ENCODE data around the gene PRSS27. TPM values are rescaled to one million over a fixed set of nuclear protein-coding genes. Genes with fewer than 3 reads are reported as not detected.

PRSS27 gene
- 0.97 TPM for polyA plus RNA-seq (2013, experiment 1 of 2; ENCODE audit: insufficient read length)
- polyA plus RNA-seq (2013, experiment 2 of 2; ENCODE audit: insufficient read length) = 1.00 TPM

GRCh38 chr16:2720064-2720457 lies at the start of gene PRSS27:
PRSS27 (minus strand) TSS chr16:2720224; CDS start chr16:2720160, 64 bp downstream.
- no peak for DNase-seq

GRCh38 chr16:2769675-2770056 lies 49.6 kb upstream of the PRSS27 start:
- DNase-seq = no peak

- no peak for DNase-seq
These were observed 49.1 kb upstream of the PRSS27 start for GRCh38 chr16:2769100-2769529.

- DNase-seq = no peak
These were observed 48.5 kb upstream of the PRSS27 start for GRCh38 chr16:2768403-2769089.

- no peak for DNase-seq
These were observed 47.9 kb upstream of the PRSS27 start for GRCh38 chr16:2767891-2768290.

- no peak for DNase-seq
These were observed 47.2 kb upstream of the PRSS27 start for GRCh38 chr16:2767140-2767731.

GRCh38 chr16:2766430-2767139 lies 46.6 kb upstream of the PRSS27 start:
- no peak for DNase-seq

GRCh38 chr16:2765462-2766404 lies 45.7 kb upstream of the PRSS27 start:
- no peak for DNase-seq

GRCh38 chr16:2764718-2765117 lies 44.7 kb upstream of the PRSS27 start:
- DNase-seq = no peak

- no peak for DNase-seq
These were observed 43.1 kb upstream of the PRSS27 start for GRCh38 chr16:2763173-2763572.

- no peak for DNase-seq
These were observed 42.7 kb upstream of the PRSS27 start for GRCh38 chr16:2762711-2763110.

GRCh38 chr16:2761886-2762583 lies 42.0 kb upstream of the PRSS27 start:
- no peak for DNase-seq

- no peak for DNase-seq
These were observed 41.4 kb upstream of the PRSS27 start for GRCh38 chr16:2761472-2761871.

GRCh38 chr16:2757344-2757743 lies 37.3 kb upstream of the PRSS27 start:
- no peak for DNase-seq

- no peak for DNase-seq
These were observed 36.4 kb upstream of the PRSS27 start for GRCh38 chr16:2756288-2757015.

- no peak for DNase-seq
These were observed 35.1 kb upstream of the PRSS27 start for GRCh38 chr16:2755158-2755557.

- DNase-seq = no peak
These were observed 33.7 kb upstream of the PRSS27 start for GRCh38 chr16:2753733-2754020.

- peak; percentile 80 for DNase-seq
These were observed 33.1 kb upstream of the PRSS27 start for GRCh38 chr16:2752850-2753732.

- peak; percentile 96 for DNase-seq
These were observed 32.2 kb upstream of the PRSS27 start, which contains the start of gene SRRM2 for GRCh38 chr16:2752035-2752849. SRRM2 (plus strand) TSS chr16:2752638; CDS start chr16:2756365, 3,727 bp downstream.
